CD4-positive, alpha-beta T cell treated with Interleukin-6 at 100 ng/mL for 8 hours (primary cell): Measurements from ENCODE around the gene CYFIP1.

Experiments
- DNase-seq: peaks from one replicate; pipeline ENCODE4 v3.0.0-alpha.2; 2020; ENCODE audit warnings: mixed read lengths, low spot score

Gene CYFIP1

DNA sequence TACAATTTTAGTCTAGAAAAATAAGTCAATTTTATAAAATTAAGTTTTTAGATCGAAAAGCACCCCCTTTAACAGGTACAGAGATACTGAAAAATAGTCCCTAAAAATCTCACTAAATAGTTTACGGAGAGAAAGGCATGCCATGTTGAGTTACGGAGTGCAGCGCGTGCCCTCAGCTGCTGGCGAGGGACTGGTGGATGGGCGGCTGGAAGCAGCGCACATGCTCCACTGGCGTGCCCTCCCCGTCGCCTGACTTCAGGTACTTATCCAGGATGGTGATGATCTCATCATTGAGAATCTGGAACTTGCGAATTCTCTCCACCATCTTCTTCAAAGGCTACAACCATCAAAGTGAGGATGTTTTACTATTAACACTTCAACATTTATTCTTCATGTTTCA, 110.3 kb downstream of the CYFIP1 start:
- no peak for DNase-seq

DNA sequence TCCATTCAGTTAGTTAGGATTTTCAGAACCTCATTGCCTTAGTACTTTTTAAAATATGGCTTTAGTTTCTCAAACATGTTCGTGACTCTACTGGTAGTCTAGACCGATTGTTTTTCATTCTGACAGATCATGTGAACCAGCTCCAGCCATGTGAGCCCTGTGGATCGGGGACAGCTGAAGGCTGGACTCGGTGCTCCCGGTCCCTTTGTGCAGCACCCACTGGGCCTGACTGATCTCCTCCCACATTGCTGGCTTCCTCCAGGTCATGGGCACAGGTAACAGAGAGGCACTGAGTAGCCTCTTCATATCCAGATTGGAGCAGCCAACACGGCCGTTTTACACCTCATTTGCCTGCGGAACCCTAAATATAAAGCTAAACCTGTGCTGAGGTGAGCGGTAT, 111.2 kb downstream of the CYFIP1 start:
- DNase-seq = no peak

DNA sequence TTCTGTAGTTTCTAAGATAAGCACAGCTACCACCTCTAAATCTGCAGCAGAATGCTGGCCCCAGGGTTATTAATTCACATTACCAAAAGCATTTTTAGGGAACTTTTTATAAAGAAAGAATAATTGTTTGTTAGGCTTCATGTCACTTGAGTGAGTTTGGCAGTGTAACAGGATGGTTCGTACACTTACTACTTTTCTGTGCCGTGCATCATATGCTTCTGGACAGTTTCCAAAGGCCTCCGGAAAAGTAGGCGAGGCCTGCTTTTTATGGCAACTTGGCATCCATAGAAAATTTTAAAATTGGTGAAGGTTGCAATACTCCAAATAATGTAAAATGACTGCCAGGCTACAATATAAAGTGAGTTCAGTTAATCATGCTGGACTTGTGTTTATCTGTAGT, 111.7 kb downstream of the CYFIP1 start:
- DNase-seq = no peak

DNA sequence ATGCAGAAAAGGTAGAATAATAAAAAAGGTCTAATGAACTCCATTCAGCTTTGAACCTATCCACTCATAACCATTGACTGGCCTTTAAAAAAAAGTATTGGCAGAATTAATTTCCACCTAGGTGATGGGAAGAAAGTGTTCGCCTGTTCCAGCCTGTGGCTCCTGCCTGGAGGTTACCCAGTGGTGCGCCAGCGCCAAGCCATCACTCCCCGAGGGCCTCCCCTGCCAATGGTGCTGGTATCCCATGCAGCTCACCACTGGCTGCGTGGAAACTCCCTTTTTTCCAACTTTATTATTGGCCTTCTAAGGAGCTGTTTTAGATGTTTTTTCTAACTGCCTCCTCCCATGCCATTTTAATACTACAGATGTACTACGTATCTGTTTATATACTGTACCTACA, 112.3 kb downstream of the CYFIP1 start:
- no peak for DNase-seq

DNA sequence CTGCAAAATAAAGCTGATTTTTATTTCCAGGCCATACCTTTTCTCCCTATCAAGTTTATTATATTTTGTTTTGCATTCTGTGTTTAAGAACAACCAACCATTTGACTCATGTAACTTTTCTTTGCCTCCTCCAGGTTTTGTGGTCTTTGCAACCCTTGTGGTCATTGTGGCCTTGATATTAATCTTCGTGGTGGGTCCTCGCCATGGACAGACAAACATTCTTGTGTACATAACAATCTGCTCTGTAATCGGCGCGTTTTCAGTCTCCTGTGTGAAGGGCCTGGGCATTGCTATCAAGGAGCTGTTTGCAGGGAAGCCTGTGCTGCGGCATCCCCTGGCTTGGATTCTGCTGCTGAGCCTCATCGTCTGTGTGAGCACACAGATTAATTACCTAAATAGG, 114.1 kb downstream of the CYFIP1 start:
- no peak for DNase-seq

DNA sequence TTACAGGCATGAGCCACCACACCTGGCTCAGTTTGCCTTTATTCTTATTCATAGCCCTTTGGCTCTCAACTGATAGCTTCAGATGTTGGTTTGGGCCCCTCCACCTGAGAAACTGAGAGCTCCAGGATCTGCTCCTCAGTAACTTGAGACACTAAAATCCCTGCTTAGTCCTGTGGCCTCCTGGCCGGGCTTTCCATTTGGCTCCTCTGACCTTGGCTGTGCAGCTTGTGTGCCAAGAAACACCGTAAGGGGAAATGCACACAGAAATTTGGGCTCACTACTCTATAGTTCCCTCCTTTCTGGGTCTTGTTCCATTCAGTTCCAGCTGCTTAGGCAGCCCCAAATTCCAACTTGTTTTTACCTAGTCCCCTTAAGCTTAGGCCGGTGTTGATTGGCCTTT, 116.8 kb downstream of the CYFIP1 start:
- DNase-seq = no peak

DNA sequence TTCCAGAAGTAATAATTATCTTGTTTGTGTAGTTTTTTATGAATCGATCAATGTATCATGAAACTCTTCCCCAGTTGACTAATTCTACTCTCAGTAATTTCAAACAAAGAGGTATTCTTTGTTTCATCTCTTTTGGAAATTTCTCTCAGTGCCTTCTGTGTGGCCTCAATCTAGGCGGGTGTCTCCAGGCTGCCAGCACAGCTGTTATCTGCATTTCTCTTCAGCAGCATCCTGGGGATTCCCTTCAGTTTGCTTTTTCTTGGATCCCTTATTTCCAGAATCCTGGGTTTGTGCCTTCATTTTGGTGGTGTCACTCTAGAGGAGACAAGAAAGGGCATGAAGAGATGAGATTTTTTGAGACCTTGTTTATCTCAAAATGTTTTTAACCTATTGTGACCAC, 119.0 kb downstream of the CYFIP1 start:
- no peak for DNase-seq

DNA sequence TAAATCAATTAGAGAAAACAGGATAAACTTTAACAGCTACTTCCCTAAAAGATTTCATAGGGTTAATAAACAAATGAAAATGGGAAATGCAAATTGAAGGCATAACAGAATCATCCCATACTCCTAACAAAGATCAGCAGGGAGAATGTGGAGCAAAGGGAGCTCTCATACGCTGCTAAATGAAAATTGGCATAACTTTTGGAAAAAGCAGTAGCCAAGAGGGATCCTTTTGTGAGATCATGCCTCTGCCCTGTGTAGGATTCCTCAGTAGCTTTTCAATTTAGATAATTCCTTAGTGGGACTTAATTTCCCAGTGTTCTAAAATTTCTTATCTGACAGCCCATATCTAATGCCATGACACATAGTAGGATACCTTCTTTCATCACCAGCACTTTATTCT, 123.5 kb downstream of the CYFIP1 start:
- no peak for DNase-seq

DNA sequence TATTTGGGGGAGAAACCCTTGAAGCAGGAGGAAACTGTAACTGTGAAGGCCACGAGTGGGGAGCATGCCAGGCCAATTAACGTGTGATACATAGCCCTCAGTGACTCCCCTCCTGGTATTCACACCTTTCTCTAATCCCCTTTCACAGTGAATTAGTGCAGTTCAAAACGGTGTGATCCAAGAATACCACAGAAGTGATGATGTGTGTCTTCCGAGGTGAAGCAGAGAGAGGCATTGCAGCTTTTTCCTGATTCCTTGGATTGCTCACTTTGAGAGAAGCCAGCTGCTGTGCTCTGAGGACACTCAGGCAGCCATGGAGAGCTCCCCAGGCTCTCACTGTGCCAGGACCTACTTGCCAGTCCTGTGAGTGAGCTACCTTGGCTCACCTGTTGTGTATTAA, 124.4 kb downstream of the CYFIP1 start:
- no peak for DNase-seq

DNA sequence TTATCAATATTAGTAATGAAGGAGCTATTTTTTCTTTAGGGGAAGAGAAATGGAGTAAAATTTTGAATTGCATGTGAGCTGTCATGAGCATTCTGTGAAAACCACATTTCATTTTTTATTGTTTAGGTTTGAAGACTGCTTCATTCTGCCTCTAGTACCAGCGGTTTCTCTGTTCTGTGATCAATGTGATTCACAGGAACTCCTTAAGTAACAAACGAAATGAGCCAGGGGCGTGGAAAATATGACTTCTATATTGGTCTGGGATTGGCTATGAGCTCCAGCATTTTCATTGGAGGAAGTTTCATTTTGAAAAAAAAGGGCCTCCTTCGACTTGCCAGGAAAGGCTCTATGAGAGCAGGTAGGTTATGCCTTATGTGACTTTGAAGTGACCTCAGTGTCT, 128.7 kb downstream of the CYFIP1 start:
- no peak for DNase-seq

DNA sequence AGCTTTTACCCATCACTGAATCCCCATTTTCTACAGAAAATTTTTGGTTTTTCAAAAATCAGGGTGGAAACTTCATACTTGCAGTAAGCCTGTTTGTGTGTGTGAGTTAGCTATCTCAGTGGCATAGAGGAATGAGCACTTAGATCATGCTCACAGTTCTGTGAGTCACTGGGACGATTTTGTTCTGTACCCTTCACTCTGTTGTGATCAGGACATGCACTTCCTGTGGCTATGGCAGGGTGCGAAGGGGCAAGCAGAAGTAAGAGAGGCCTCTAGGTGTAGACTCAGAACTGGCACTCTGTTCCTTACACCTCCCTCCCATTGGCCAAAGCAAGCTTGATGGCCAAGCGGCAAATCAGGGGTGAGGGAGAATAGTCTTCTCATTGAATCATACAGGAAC, 130.1 kb downstream of the CYFIP1 start:
- no peak for DNase-seq

DNA sequence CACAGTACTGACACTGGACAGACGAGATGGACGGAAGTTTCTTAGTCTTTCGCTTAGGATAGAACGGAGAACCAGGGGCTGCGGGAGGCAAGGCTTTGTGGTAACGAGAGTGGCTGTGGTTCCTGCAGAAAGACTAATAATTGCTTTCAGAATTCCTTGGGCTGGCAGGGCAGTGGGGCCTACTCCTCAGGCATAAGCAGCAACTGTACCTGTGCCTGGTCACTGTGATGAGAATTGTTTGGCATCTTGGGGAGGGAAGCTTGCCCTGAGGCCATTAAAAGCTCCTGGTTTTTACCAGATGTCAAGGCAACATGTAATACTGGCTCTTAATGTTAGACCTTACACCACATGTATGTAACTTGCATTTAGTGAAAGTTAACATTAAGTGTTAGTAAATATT, 134.1 kb downstream of the CYFIP1 start:
- no peak for DNase-seq

DNA sequence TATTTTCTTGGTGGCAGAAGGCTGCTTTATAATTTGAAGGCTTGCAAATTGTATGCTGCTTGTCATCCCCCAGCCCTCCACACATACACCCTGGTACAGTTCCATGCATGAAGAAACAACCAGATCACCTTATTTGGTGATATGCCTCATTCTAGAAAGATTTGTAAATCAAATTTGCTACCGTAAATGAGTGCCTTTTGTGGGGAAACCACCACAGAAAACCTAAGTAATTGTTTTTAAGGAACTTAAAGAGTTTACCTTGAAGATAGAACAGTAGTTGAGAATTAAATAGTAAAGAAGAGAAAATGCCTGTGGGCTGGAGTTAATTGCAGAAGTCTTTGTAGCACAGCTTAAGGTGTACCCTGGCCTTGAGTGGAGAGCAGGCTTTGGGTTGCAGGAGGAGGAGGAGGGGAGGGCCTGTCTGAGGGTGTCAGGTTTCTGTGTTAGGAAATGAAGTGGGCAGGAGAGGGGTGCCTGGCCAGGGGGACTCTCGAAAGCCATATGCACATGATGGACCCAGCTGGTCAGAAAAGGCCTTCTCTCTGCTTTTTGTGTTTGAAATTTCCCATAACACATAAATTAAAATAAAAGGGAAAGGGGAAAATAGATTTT, 134.8 kb downstream of the CYFIP1 start:
- no peak for DNase-seq

DNA sequence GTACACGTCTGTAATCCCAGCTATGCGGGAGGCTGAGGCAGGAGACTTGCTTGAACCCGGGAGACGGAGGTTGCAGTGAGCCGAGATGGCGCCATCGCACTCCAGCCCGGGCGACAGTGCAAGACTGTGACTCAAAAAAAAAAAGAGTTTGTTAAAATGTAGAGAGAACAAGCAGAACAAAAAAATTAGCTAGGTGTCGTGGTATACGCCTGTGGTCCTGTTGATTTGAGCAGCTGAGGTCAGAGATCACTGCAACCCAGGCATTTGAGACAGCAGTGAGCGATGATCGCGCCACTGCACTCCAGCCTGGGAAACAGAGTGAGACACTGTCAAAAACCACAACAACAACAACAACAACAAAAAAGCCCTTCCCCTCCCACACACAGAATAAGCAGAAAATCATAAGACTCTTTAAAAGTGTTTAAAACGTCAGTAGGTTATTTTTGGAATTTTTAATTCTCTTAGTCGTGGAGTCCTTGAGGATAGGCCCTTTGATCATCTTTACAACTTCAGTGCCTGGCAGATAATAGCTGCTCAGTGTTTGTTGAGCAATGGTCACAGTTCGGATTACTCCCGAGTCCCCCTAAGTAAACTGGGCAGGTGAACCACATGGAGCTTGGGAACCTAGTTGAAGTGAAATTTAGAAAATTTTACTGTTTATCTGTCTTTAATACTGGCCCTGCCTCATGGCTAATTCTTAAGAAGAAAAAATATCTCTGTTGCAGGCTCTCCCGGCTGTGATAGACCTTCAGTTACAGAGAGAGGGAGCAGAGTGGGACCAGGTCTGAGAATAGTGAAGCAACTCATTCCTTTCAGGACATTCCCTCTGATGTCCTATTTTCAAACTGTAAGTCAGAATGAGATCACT, 135.5 kb downstream of the CYFIP1 start:
- DNase-seq = no peak

DNA sequence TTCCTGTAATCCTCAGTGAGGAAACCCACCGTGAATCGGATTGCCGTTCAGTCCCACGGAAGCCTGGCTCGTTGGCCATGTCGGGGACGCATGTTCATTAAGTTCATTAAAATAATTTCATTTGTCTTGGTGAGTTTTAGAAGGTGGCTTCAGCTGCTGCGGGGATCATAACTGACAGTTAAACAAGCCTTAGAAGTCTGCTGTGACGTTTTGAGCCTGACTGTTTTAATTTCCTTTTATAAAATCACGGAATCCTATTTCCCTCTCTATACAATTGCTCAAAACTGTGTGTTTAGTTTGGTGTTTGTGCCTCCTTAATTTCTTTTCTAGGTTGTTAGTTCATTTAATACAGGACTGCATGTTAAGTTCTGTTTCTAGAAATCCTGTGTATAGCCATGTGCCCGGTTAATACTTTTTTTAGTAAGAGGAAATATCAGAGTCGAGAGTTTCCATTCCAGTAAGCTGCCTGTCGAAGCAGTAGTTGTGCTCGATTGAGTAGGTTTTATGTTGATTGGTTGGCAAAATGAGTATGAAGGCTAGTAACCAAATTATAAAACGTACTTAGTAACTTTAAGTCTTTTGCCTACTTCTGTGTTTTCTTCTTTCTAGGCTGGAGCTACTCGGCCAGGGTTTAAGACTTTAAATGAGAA, 141.0 kb downstream of the CYFIP1 start:
- DNase-seq = no peak

DNA sequence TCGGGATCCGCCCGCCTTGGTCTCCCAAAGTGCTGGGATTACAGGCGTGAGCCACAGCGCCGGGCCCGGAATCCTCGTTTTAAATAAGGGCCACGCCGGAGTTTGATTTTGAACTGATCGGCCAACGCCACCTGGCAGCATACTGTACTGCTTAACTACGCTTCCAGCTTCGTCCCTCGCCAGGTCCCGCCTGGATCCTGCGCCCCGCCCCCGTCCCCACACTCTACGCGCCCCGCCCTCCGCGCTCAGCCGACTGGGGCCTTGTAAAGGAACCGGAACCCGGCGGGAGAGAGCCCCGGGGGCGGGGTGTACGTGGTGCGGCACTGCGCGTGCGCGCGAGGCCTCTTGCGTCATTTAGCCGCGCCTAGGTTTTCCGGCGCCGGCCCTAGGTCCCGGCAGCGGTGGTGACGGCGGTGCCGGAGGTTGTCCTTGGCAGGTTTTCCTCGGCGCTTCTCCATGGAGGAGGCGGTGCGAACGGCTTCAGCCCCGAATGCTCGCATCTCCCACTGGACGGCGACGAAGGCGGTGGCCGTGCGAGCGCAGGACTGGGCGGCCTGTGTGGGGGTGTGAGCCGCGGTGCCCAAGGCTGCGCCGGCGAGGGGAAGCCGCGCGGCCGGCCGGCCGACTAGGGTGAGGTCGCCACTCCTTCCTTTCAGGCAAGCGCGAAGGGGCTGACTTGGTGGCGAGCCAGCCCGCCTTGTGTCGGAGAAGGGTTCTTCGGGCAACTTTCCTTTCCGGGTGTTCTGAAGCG, 141.7 kb downstream of the CYFIP1 start, which contains the start of gene NIPA2:
NIPA2 (plus strand) TSS at position 375 of the 751 bp plus-strand sequence. CDS start 13,066 bp downstream, outside the sequence.
- peak; percentile 98 for DNase-seq

DNA sequence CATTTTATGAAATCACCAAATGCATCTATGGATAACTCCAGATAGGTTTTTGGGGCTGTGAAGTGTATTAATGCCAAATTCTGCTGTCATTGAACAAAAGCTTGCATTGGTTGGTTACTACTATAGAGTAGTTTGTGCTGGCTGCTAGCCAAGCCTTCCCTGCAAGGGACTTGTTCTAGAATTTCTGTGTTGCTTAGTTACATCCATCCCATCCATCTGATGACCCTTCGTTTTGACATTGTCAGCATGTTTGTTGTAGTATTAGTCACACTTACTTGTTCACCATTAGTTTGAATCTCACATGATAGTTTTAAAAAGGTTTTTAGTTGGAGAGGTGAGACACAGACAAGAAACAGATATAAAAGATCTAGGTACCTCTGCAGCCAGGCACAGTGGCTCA, 148.7 kb downstream of the CYFIP1 start:
- DNase-seq = no peak

DNA sequence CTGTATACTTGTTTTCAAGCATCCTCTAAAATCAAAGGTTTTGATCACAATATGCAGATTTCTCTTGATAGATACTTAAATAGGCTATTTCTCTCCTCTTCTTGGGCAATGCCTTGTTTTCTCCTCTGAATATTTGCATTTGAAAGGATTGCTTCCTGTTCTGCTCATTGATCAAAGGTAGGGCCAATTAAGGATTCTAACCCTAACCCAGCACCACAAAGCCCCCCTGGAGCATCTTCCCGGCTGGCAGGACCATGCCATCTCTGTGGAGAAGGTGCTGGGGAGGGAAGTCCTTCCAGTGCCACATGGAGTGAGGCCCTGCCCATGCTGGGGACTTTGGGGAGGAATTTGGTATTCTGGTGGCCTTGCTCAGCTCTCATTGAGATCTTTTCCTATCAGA, 153.0 kb downstream of the CYFIP1 start:
- DNase-seq = no peak

DNA sequence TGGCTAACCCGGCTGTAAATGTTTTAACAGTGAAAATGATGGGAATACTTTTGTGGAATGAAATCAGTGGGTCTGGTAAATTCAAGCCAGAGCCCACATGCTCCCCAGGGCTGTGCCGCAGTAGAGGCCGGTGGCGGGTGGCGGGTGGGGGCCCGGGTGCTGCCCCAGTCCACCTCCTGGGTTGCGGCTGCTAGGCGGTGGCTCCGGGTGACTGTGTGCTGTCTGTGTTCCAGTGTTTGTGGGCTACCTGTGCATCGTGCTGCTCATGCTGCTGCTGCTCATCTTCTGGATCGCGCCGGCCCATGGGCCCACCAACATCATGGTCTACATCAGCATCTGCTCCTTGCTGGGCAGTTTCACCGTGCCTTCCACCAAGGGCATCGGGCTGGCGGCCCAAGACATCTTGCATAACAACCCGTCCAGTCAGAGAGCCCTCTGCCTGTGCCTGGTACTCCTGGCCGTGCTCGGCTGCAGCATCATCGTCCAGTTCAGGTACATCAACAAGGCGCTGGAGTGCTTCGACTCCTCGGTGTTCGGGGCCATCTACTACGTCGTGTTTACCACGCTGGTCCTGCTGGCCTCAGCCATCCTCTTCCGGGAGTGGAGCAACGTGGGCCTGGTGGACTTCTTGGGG, 156.6 kb downstream of the CYFIP1 start:
- DNase-seq = no peak

DNA sequence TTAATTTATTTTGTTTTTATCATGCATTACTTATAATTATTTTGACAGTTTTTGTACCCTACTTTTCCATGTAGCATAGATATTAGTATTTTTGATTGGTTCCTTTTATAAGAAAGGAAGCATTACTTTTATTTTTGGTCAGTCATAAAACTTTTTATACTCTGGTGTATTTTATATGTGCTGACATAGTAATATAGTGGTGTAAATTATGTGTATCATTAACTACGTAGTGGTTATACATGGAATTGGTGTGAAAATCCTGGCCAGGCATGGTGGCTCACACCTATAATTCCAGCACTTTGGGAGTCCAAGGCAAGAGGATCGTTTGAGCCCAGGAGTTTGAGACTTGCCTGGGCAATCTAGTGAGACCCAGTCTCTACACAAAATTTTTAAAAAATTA, 160.5 kb downstream of the CYFIP1 start:
- DNase-seq = no peak
